NT2/D1 (cell line): ENCODE results near the gene EXOC1.

ENCODE experiments used
- DNase-seq: peaks from one replicate; pipeline ENCODE4 v3.0.0-alpha.2; 2011; ENCODE audit warnings: low read depth, low spot score
- H3K27me3 ChIP-seq: 2 replicates; pipeline ENCODE4 v1.6.0; 2011; ENCODE audit warnings: mild to moderate bottlenecking; ENCODE audit not compliant: insufficient read length, insufficient read depth
- H3K36me3 ChIP-seq: 2 replicates; pipeline ENCODE4 v1.6.1; 2011; ENCODE audit warnings: mild to moderate bottlenecking, low read length, mixed read lengths; ENCODE audit not compliant: insufficient read depth, insufficient read length
- H3K4me1 ChIP-seq: 2 replicates; pipeline ENCODE4 v1.5.1; 2011; ENCODE audit not compliant: insufficient read depth, insufficient read length
- H3K4me3 ChIP-seq: 2 replicates; pipeline ENCODE4 v1.5.1; 2011; ENCODE audit warnings: low read depth; ENCODE audit not compliant: insufficient read length
- H3K9ac ChIP-seq: 2 replicates; pipeline ENCODE4 v1.6.0; 2011; ENCODE audit warnings: low read depth; ENCODE audit not compliant: insufficient read length
- H3K9me3 ChIP-seq: 2 replicates; pipeline ENCODE4 v1.5.1; 2011; ENCODE audit warnings: mild to moderate bottlenecking, low read length; ENCODE audit not compliant: insufficient read depth
- SUZ12 ChIP-seq: IDR thresholded peaks from 2 replicates; pipeline ENCODE4 v1.6.1; 2011; ENCODE audit not compliant: insufficient read length, insufficient read depth; ENCODE audit errors: extremely low read depth
- YY1 ChIP-seq: IDR thresholded peaks from 2 replicates; pipeline ENCODE4 v1.6.1; 2011; ENCODE audit not compliant: insufficient read length, insufficient read depth
- ZNF274 ChIP-seq: IDR thresholded peaks from 2 replicates; pipeline ENCODE4 v1.6.1; 2011; ENCODE audit warnings: mild to moderate bottlenecking, low read depth, low read length

The EXOC1 gene

DNA sequence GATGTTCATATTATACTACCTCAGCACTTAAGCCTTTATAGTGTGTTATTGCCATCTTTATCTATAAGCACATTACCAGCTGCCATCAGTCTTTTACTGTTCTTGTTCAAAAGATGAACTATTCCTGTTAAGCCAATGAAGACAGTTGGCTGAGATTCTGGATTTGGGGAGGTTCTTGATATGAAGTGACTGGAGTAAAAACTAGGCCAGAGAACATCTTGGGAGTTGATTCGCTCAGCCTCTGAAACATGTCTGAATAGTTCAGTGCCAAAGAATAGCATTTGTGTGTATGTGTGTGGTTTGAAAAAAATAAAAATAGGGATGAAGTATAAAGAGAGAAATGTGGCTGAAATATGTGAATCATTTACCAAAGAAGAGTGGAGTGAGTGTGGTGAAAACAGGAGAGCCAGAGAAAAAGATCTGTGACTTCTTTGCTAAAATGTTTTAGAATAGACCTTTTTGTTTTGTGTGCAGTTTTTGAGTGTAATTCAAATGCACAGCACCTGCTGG is 15.2 kb downstream of the EXOC1 start:
- no peaks in the 10 kb centered on the region for H3K27me3 ChIP-seq
- H3K9me3 ChIP-seq = peaks cover 8% of the 10 kb centered on the region; the same call in 1 of the 2 replicates
- DNase-seq = no peak
- no peak overlapping the region for H3K4me3 ChIP-seq
- peaks cover 31% of the 10 kb centered on the region for H3K36me3 ChIP-seq
- TF ChIP-seq SUZ12 = no peak
- no peak for TF ChIP-seq ZNF274
- TF ChIP-seq YY1 = no peak
- H3K9ac ChIP-seq = no peak overlapping the region
- no peaks in the 10 kb centered on the region for H3K4me1 ChIP-seq

- H3K4me1 ChIP-seq = no peaks in the 10 kb centered on the region
- H3K27me3 ChIP-seq = no peaks in the 10 kb centered on the region
- H3K36me3 ChIP-seq = peaks cover 32% of the 10 kb centered on the region
- H3K9me3 ChIP-seq = peaks cover 8% of the 10 kb centered on the region; the same call in 1 of the 2 replicates
- no peak for DNase-seq
- no peak overlapping the region for H3K4me3 ChIP-seq
- H3K9ac ChIP-seq = no peak overlapping the region
- TF ChIP-seq YY1 (no peak), SUZ12 (no peak), ZNF274 (no peak)
Observed at GRCh38 chr4:55871299-55871800, 17.9 kb downstream of the EXOC1 start.

- H3K36me3 ChIP-seq = peaks cover 30% of the 10 kb centered on the region
- H3K9me3 ChIP-seq = no peaks in the 10 kb centered on the region
- TF ChIP-seq YY1 = no peak
- TF ChIP-seq ZNF274 = no peak
- TF ChIP-seq SUZ12 = no peak
- no peak overlapping the region for H3K9ac ChIP-seq
- no peak overlapping the region for H3K4me3 ChIP-seq
- no peaks in the 10 kb centered on the region for H3K27me3 ChIP-seq
- DNase-seq = no peak
- H3K4me1 ChIP-seq = no peaks in the 10 kb centered on the region
Observed at GRCh38 chr4:55874831-55875230, 21.4 kb downstream of the EXOC1 start.

DNA sequence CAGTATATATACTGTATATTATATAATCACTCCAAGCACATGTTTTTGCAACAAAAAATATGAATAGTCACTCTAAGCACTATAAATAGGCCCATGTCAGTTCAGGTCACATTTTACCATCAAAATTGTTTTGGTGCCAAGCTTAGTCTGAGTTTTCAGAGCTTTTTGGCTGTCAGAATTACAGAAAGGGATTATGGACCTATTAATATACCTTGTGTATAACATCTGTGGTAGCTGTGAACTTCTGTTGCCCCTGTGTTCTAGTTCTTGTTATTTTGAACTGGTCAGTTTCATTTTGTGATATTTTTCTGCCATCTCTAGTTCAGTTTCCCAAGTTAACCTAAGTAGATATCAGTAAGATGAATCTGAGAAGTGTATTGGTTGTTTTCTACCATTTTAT is 22.9 kb downstream of the EXOC1 start:
- Histone ChIP-seq H3K9me3 (peaks cover 5% of the 10 kb centered on the region; the same call in 1 of the 2 replicates), H3K4me3 (no peak overlapping the region), H3K9ac (no peak overlapping the region), H3K36me3 (peaks cover 26% of the 10 kb centered on the region), H3K27me3 (no peaks in the 10 kb centered on the region), H3K4me1 (no peaks in the 10 kb centered on the region)
- DNase-seq = no peak
- TF ChIP-seq YY1 (no peak), SUZ12 (no peak), ZNF274 (no peak)

GRCh38 chr4:55879224-55879623 is 25.8 kb downstream of the EXOC1 start:
- peaks cover 22% of the 10 kb centered on the region for H3K36me3 ChIP-seq
- no peak for DNase-seq
- no peaks in the 10 kb centered on the region for H3K27me3 ChIP-seq
- TF ChIP-seq SUZ12 (no peak), YY1 (no peak), ZNF274 (no peak)
- no peaks in the 10 kb centered on the region for H3K4me1 ChIP-seq
- H3K4me3 ChIP-seq = no peak overlapping the region
- no peak overlapping the region for H3K9ac ChIP-seq
- peaks cover 14% of the 10 kb centered on the region; the same call in 1 of the 2 replicates for H3K9me3 ChIP-seq

- H3K9ac ChIP-seq = no peak overlapping the region
- no peaks in the 10 kb centered on the region for H3K4me1 ChIP-seq
- TF ChIP-seq YY1 = no peak
- no peak for TF ChIP-seq ZNF274
- TF ChIP-seq SUZ12 = no peak
- H3K4me3 ChIP-seq = no peak overlapping the region
- peaks cover 14% of the 10 kb centered on the region; the same call in 1 of the 2 replicates for H3K9me3 ChIP-seq
- DNase-seq = no peak
- peaks cover 22% of the 10 kb centered on the region for H3K36me3 ChIP-seq
- no peaks in the 10 kb centered on the region for H3K27me3 ChIP-seq
Observed at GRCh38 chr4:55880652-55881280, 27.3 kb downstream of the EXOC1 start.

- H3K9me3 ChIP-seq = peaks cover 14% of the 10 kb centered on the region; the same call in 1 of the 2 replicates
- TF ChIP-seq YY1 (no peak), ZNF274 (no peak), SUZ12 (no peak)
- no peaks in the 10 kb centered on the region for H3K27me3 ChIP-seq
- H3K9ac ChIP-seq = no peak overlapping the region
- no peak overlapping the region for H3K4me3 ChIP-seq
- DNase-seq = no peak
- H3K36me3 ChIP-seq = peaks cover 17% of the 10 kb centered on the region
- no peaks in the 10 kb centered on the region for H3K4me1 ChIP-seq
Observed at GRCh38 chr4:55884093-55884850, 30.8 kb downstream of the EXOC1 start.
